ENCODE results near the gene TMEM135. TPM values are rescaled to one million over a fixed set of nuclear protein-coding genes. Genes with fewer than 3 reads are reported as not detected.

The TMEM135 gene
- 11.4 to 17.6 TPM (median 15.3 TPM) in 5 replicates for total RNA-seq (2022; extraction: Qiagen RNA extraction; ENCODE audit: low read depth)

GRCh38 chr11:87037450-87038234 is at the start of gene TMEM135:
Gene TMEM135 (plus strand): TSS chr11:87037934. CDS start chr11:87038046, 112 bp downstream.

Other genes starting within 250 kb of the TMEM135 start
- gene PRSS23, start 237.4 kb upstream of the TMEM135 start, total RNA-seq (2022; extraction: Qiagen RNA extraction; ENCODE audit: low read depth), result 450 to 549 TPM (median 491 TPM) in 5 replicates
- 0.95 to 1.5 TPM (median 1.3 TPM) in 5 replicates for gene FZD4, start 82.5 kb upstream of the TMEM135 start, total RNA-seq (2022; extraction: Qiagen RNA extraction; ENCODE audit: low read depth)